Ascending aorta (tissue), 2 donors: ENCODE data around the gene RGS6. TPM values are rescaled to one million over a fixed set of nuclear protein-coding genes. Genes with fewer than 3 reads are reported as not detected.

ENCODE experiments used
- DNase-seq, 2 donors: peaks; one replicate each; pipeline ENCODE4 v3.0.0-alpha.2; 2019; ENCODE audit warnings: low spot score in 2 of 2
- H3K27ac ChIP-seq, 2 donors: fragments of 200-600 bp; sonication (generic); one replicate each; pipeline ENCODE4 v1.5.1; 2016 to 2017; ENCODE audit warnings: mild to moderate bottlenecking in 1 of 2
- H3K27me3 ChIP-seq: fragments of 200-600 bp; sonication (generic); one replicate; pipeline ENCODE4 v1.5.1; 2017
- H3K36me3 ChIP-seq, 2 donors: fragments of 200-600 bp; sonication (generic); one replicate each; pipeline ENCODE4 v1.5.1; 2016
- H3K4me1 ChIP-seq, 2 donors: fragments of 200-600 bp; sonication (generic); one replicate each; pipeline ENCODE4 v1.5.1; 2016 to 2017; ENCODE audit warnings: mild to moderate bottlenecking in 1 of 2
- H3K4me3 ChIP-seq, 2 donors: fragments of 200-600 bp; sonication (generic); one replicate each; pipeline ENCODE4 v1.5.1; 2016 to 2017; ENCODE audit warnings: mild to moderate bottlenecking in 1 of 2
- H3K9me3 ChIP-seq, 2 donors: fragments of 200-600 bp; sonication (generic); one replicate each; pipeline ENCODE4 v1.5.1; 2016
- intact Hi-C: fragments of 100-400 bp; cut with DNase I; formaldehyde crosslinking; loops from one replicate; pipeline ENCODE4 v1.15.1; 2023
- total RNA-seq: library from RNA; depleted of rRNA; stranded (reverse); fragments of >200 nt; gene quantifications from one replicate; pipeline ENCODE4 v1.1.0, GENCODE V29; 2016
- TF ChIP-seq, protein P1 (sequence below), 3 experiments: fragments of 200-600 bp in 2 of 3; fragments of 450-650 bp in 1 of 3; sonication (generic) in 2 of 3; IDR thresholded peaks; one replicate each; pipeline ENCODE4 v1.5.1; 2016 to 2019; ENCODE audit warnings: antibody characterized with exemption in 3 of 3, mild to moderate bottlenecking in 1 of 3, moderate library complexity in 1 of 3

RGS6 gene
- total RNA-seq, 1 donor from 2014 or later = 0.11 TPM

GRCh38 chr14:71959055-71959454 is 26.8 kb downstream of the RGS6 start:
- Histone ChIP-seq H3K9me3 (no peaks in the 10 kb centered on the region), H3K27ac (no peak overlapping the region), H3K36me3 (no peaks in the 10 kb centered on the region), H3K4me1 (no peaks in the 10 kb centered on the region), H3K4me3 (no peak overlapping the region), H3K27me3 (no peaks in the 10 kb centered on the region)
- no peak for DNase-seq
- TF ChIP-seq, protein P1, sequence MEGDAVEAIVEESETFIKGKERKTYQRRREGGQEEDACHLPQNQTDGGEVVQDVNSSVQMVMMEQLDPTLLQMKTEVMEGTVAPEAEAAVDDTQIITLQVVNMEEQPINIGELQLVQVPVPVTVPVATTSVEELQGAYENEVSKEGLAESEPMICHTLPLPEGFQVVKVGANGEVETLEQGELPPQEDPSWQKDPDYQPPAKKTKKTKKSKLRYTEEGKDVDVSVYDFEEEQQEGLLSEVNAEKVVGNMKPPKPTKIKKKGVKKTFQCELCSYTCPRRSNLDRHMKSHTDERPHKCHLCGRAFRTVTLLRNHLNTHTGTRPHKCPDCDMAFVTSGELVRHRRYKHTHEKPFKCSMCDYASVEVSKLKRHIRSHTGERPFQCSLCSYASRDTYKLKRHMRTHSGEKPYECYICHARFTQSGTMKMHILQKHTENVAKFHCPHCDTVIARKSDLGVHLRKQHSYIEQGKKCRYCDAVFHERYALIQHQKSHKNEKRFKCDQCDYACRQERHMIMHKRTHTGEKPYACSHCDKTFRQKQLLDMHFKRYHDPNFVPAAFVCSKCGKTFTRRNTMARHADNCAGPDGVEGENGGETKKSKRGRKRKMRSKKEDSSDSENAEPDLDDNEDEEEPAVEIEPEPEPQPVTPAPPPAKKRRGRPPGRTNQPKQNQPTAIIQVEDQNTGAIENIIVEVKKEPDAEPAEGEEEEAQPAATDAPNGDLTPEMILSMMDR (IDR thresholded peaks at IDR 0.05) = no peak
- intact Hi-C loops = no loop called here

DNA sequence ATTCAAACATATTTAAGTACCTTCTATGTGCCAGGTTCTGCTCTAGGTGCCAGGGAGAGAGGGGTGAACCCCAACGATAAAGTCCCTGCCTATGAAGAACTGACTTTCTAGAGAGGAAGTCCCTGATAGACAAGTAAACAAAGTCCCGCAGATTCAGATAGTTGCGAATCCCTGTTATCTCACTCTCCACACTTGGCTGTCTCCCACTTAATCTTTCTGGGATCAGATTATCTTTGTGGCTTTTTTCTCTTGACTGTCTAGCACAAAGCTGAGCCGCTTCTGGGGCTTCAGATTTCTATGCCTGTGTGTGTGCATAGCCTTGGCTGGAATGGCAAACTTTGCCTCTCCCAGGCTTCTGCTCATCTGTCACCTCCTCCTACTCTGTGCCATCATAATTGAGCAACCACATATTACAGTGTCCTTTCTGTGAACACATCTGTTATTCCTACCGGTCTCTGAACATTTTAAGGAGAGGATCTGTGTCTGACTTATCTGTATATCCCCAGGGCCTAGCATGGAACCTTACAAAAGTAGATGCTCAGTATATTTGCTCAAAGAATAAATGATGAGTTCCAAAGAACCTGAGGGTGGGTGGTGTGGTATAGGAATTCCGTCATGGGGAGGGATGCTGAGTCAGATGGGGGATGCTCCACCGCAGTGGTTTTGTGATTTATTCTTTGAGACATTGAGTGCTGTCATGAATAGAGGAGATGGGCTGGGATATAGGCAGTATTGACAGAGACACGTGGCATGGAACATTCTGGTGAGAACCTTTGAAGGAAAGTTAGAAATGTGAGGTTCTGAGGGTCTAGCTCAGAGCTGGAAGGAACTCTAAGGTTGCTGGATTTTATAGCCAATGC is 28.5 kb downstream of the RGS6 start:
- H3K4me3 ChIP-seq = no peak overlapping the region
- TF ChIP-seq, protein P1 (IDR thresholded peaks at IDR 0.05) = no peak
- no peaks in the 10 kb centered on the region for H3K9me3 ChIP-seq
- no peaks in the 10 kb centered on the region for H3K4me1 ChIP-seq
- H3K36me3 ChIP-seq = no peaks in the 10 kb centered on the region
- intact Hi-C loops = no loop called here
- no peaks in the 10 kb centered on the region for H3K27me3 ChIP-seq
- DNase-seq = no peak
- no peak overlapping the region for H3K27ac ChIP-seq

DNA sequence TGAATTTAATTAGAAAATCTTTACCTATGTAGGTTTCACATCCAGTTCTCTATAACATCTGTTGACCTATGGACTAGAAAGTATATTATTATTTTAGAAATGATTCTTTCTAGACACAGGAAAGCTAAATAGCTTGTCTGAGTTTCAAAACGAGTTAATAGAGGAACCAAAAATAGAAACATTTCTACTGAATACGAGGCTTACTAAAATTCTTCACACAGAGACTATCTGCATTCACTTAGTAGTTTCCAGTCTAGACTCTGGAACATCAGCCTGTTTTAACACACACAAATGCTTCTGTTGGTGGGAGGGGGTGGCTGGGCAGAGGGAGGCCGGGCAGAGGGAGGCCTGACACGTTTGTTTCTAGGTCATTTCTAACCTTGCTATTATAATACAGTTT is 29.7 kb downstream of the RGS6 start:
- intact Hi-C loops = no loop called here
- Histone ChIP-seq H3K27me3 (no peaks in the 10 kb centered on the region), H3K4me1 (no peaks in the 10 kb centered on the region), H3K36me3 (no peaks in the 10 kb centered on the region), H3K9me3 (no peaks in the 10 kb centered on the region), H3K4me3 (no peak overlapping the region), H3K27ac (no peak overlapping the region)
- DNase-seq = no peak
- TF ChIP-seq, protein P1 (IDR thresholded peaks at IDR 0.05) = no peak

- Histone ChIP-seq H3K27me3 (no peaks in the 10 kb centered on the region), H3K36me3 (no peaks in the 10 kb centered on the region), H3K9me3 (no peaks in the 10 kb centered on the region), H3K4me1 (no peaks in the 10 kb centered on the region), H3K4me3 (no peak overlapping the region), H3K27ac (no peak overlapping the region)
- DNase-seq = no peak
- intact Hi-C loops = no loop called here
- TF ChIP-seq, protein P1 (IDR thresholded peaks at IDR 0.05) = no peak
Measured at GRCh38 chr14:71964716-71965115, 32.5 kb downstream of the RGS6 start.

DNA sequence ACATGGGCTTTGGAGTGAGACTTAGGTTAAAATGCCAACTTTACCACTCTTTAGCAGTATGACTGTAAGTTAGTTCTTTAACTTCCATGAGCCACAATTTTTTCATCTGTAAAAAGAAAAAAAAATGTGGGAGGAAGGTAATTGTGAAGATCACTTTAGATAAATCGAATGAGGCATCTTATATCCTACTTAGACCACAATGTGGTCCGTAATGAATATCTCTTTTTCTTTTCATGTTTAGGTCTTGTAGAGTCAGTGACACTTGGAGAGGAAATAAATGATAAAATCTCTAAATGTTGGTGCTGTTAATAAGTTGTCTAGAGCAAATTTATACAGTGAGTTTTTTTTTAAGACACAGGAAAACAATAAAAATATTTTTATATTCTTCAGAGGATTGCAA is 34.3 kb downstream of the RGS6 start:
- H3K4me1 ChIP-seq = no peaks in the 10 kb centered on the region
- H3K36me3 ChIP-seq = no peaks in the 10 kb centered on the region
- DNase-seq = no peak
- H3K27ac ChIP-seq = no peak overlapping the region
- TF ChIP-seq, protein P1 (IDR thresholded peaks at IDR 0.05) = no peak
- no peak overlapping the region for H3K4me3 ChIP-seq
- H3K9me3 ChIP-seq = no peaks in the 10 kb centered on the region
- H3K27me3 ChIP-seq = no peaks in the 10 kb centered on the region
- intact Hi-C loops = no loop called here
